CD4-positive, alpha-beta T cell (primary cell): ENCODE measurements around the gene RNPC3. TPM values are rescaled to one million over a fixed set of nuclear protein-coding genes. Genes with fewer than 3 reads are reported as not detected.
"Not testable (repeated sequence)": the region's sequence is repeated elsewhere in the genome, so short reads cannot be mapped to it uniquely, and the experiment has no call there.

Experiments used
- ATAC-seq: fragments of 200-7000 bp; cut with Tn5 transposase; one replicate; pipeline ENCODE4 v1.10.0; 2022; ENCODE audit warnings: mild to moderate bottlenecking; ENCODE audit not compliant: poor library complexity
- CTCF ChIA-PET: fragments of 350-600 bp; sonication (Branson Sonifier 250); formaldehyde crosslinking; loops from one replicate; lab custom pipeline; 2021; ENCODE audit warnings: antibody characterized with exemption, inconsistent platforms; lab: Charles Lee
- POLR2A ChIA-PET: fragments of 350-600 bp; sonication (Branson Sonifier 250); formaldehyde crosslinking; loops from one replicate; lab custom pipeline; 2021; ENCODE audit warnings: antibody characterized with exemption, inconsistent platforms; lab: Charles Lee
- DNase-seq, 14 experiments: peaks; one replicate each; pipeline ENCODE4 v3.0.0-alpha.2; 2013 to 2020; ENCODE audit warnings: mixed read lengths in 2 of 14
- H3K27ac ChIP-seq, 2 donors: one replicate each; pipeline versions ENCODE4 v1.5.1 to v1.7.0; 2013; ENCODE audit warnings: low read length in 2 of 2, low read depth in 1 of 2, mild to moderate bottlenecking in 1 of 2
- H3K27me3 ChIP-seq, 2 experiments: 1 replicate in 1 of 2; 2 replicates in 1 of 2; pipeline versions ENCODE4 v1.6.1 to v1.7.0; 2013; ENCODE audit warnings: low read length in 2 of 2, control low read depth in 1 of 2, mild to moderate bottlenecking in 1 of 2, moderate library complexity in 1 of 2; ENCODE audit not compliant: insufficient read depth in 2 of 2, control insufficient read depth in 1 of 2
- H3K36me3 ChIP-seq: one replicate; pipeline ENCODE4 v1.6.1; 2013; ENCODE audit warnings: low read length, control low read depth; ENCODE audit not compliant: insufficient read depth
- H3K4me1 ChIP-seq: one replicate; pipeline ENCODE4 v1.6.1; 2013; ENCODE audit warnings: low read length, control low read depth; ENCODE audit not compliant: insufficient read depth
- H3K4me3 ChIP-seq: one replicate; pipeline ENCODE4 v1.5.1; 2013; ENCODE audit warnings: mild to moderate bottlenecking, low read length, moderate library complexity
- H3K9me3 ChIP-seq, 2 experiments: 1 replicate in 1 of 2; 2 replicates in 1 of 2; pipeline versions ENCODE4 v1.6.1 to v1.7.0; 2013; ENCODE audit warnings: low read length in 2 of 2, mild to moderate bottlenecking in 2 of 2, control low read depth in 1 of 2, moderate library complexity in 1 of 2; ENCODE audit not compliant: control insufficient read depth in 1 of 2, insufficient read depth in 1 of 2
- H3K27ac Mint-ChIP-seq: one replicate; pipeline ENCODE4 v1.8.0; 2020; ENCODE audit warnings: mixed read lengths
- H3K27me3 Mint-ChIP-seq: one replicate; pipeline ENCODE4 v1.8.0; 2021; ENCODE audit warnings: mixed read lengths
- H3K36me3 Mint-ChIP-seq: one replicate; pipeline ENCODE4 v1.8.0; 2021; ENCODE audit warnings: low read depth, mixed read lengths
- H3K4me1 Mint-ChIP-seq: one replicate; pipeline ENCODE4 v1.8.0; 2021; ENCODE audit warnings: low read depth, mixed read lengths
- H3K4me3 Mint-ChIP-seq: one replicate; pipeline ENCODE4 v1.8.0; 2020; ENCODE audit warnings: mild to moderate bottlenecking, mixed read lengths
- H3K9me3 Mint-ChIP-seq: one replicate; pipeline ENCODE4 v1.8.0; 2020; ENCODE audit warnings: mixed read lengths
- intact Hi-C, 2 experiments: fragments of 100-400 bp; cut with DNase I in 1 of 2; cut with micrococcal nuclease in 1 of 2; formaldehyde crosslinking; loops; one replicate each; pipeline versions ENCODE4 v1.15.1 to v1.9.0; 2023 to 2025; cut with DNase I, micrococcal nuclease
- total RNA-seq, 174 experiments: library from RNA in 2 of 174; stranded (reverse) in 2 of 174; gene quantifications; one replicate each; pipeline ENCODE4 v1.2.3 and lab custom pipeline; 2021 to 2026
- TF ChIP-seq, protein P1 (sequence below): fragments of 200-600 bp; IDR thresholded peaks from one replicate; pipeline ENCODE4 v1.8.0; 2022; ENCODE audit warnings: antibody characterized with exemption, mild to moderate bottlenecking

Gene RNPC3
- total RNA-seq, 2 experiments from 2014 or later = 48.6 to 52.5 TPM

DNA sequence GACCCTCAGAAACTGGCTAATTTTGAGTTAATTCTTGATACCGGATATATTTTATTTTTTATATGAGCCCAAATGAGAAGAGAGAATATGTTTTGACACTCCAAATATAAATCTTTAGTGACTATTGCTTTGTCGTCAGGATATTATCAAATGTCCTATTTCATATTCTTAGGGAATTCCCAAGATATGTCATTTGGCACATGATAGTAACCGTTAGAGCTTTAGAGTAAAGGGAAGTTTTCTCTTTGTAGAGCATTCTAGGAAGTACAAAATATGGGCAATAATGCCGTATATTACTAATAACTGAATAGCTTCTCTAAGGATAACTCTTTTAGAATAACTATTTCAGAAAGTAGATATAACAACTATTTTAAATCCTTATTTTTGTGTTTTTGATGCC lies 37.6 kb downstream of the RNPC3 start:
- no peaks in the 10 kb centered on the region for H3K4me1 Mint-ChIP-seq
- H3K36me3 Mint-ChIP-seq = peaks cover 16% of the 10 kb centered on the region
- Histone ChIP-seq H3K4me3 (no peak overlapping the region), H3K27me3 (no peaks in the 10 kb centered on the region), H3K4me1 (no peaks in the 10 kb centered on the region), H3K9me3 (no peaks in the 10 kb centered on the region), H3K36me3 (no peaks in the 10 kb centered on the region), H3K27ac (no peak overlapping the region)
- no peak for DNase-seq
- H3K27ac Mint-ChIP-seq = no peak overlapping the region
- ChIA-PET CTCF (no interaction called here), POLR2A (no interaction called here)
- ATAC-seq = no peak
- no peak overlapping the region for H3K4me3 Mint-ChIP-seq
- intact Hi-C loops = no loop called here
- H3K27me3 Mint-ChIP-seq = no peaks in the 10 kb centered on the region
- no peaks in the 10 kb centered on the region for H3K9me3 Mint-ChIP-seq
- TF ChIP-seq, protein P1, sequence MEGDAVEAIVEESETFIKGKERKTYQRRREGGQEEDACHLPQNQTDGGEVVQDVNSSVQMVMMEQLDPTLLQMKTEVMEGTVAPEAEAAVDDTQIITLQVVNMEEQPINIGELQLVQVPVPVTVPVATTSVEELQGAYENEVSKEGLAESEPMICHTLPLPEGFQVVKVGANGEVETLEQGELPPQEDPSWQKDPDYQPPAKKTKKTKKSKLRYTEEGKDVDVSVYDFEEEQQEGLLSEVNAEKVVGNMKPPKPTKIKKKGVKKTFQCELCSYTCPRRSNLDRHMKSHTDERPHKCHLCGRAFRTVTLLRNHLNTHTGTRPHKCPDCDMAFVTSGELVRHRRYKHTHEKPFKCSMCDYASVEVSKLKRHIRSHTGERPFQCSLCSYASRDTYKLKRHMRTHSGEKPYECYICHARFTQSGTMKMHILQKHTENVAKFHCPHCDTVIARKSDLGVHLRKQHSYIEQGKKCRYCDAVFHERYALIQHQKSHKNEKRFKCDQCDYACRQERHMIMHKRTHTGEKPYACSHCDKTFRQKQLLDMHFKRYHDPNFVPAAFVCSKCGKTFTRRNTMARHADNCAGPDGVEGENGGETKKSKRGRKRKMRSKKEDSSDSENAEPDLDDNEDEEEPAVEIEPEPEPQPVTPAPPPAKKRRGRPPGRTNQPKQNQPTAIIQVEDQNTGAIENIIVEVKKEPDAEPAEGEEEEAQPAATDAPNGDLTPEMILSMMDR = no peak

GRCh38 chr1:103569493-103569892 lies 44.0 kb downstream of the RNPC3 start:
- Mint-ChIP-seq H3K9me3 (no peaks in the 10 kb centered on the region), H3K4me1 (no peaks in the 10 kb centered on the region), H3K27ac (no peak overlapping the region), H3K4me3 (no peak overlapping the region), H3K27me3 (no peaks in the 10 kb centered on the region), H3K36me3 (peaks cover 50% of the 10 kb centered on the region)
- Histone ChIP-seq H3K36me3 (peaks cover 13% of the 10 kb centered on the region), H3K27ac (no peak overlapping the region), H3K27me3 (no peaks in the 10 kb centered on the region), H3K9me3 (peaks cover 0 to 7% of the 10 kb centered on the region in 2 experiments), H3K4me1 (no peaks in the 10 kb centered on the region), H3K4me3 (no peak overlapping the region)
- intact Hi-C loops = no loop called here
- ATAC-seq = no peak
- ChIA-PET CTCF (no interaction called here), POLR2A (no interaction called here)
- TF ChIP-seq, protein P1 = no peak
- DNase-seq = no peak

- CTCF ChIA-PET, H3K4me3 Mint-ChIP-seq, H3K4me3 ChIP-seq, H3K27ac Mint-ChIP-seq, H3K4me1 ChIP-seq, DNase-seq, H3K4me1 Mint-ChIP-seq, H3K27me3 Mint-ChIP-seq, H3K9me3 Mint-ChIP-seq, H3K27me3 ChIP-seq, POLR2A ChIA-PET, intact Hi-C loops, H3K9me3 ChIP-seq, H3K27ac ChIP-seq, ATAC-seq: not testable (repeated sequence)
- peaks cover 52% of the 10 kb centered on the region for H3K36me3 Mint-ChIP-seq
- peaks cover 13% of the 10 kb centered on the region for H3K36me3 ChIP-seq
Observed at GRCh38 chr1:103571289-103571688, 45.8 kb downstream of the RNPC3 start, which contains the start of gene AMY2B. Gene AMY2B (plus strand): TSS chr1:103571589. CDS start chr1:103571603, 14 bp downstream.

DNA sequence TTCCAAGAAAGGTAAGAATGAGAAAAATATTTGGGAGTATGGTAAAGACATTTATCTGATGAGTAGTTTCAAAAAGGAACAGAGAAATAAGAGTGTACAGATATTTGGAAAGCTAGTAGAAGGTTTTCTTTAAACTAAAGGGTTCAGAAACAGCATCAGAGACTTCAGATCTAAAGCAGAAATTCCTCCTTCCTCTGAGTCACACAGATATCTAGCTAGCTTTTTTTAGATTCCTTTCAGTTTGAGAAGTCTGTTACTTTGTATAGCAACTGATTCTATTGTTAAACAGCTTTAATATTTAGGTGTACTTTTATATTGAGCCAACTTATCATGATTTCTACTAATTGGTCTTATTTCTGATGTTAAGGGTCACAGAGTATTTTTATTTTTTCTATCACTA lies 50.6 kb downstream of the RNPC3 start:
- Mint-ChIP-seq H3K27ac (no peak overlapping the region), H3K4me1 (no peaks in the 10 kb centered on the region), H3K4me3 (no peak overlapping the region), H3K27me3 (no peaks in the 10 kb centered on the region), H3K9me3 (no peaks in the 10 kb centered on the region), H3K36me3 (peaks cover 53% of the 10 kb centered on the region)
- ChIA-PET CTCF (no interaction called here), POLR2A (no interaction called here)
- Histone ChIP-seq H3K4me3 (no peak overlapping the region), H3K27me3 (no peaks in the 10 kb centered on the region), H3K9me3 (no peaks in the 10 kb centered on the region), H3K36me3 (no peaks in the 10 kb centered on the region), H3K4me1 (no peaks in the 10 kb centered on the region), H3K27ac (no peak overlapping the region)
- DNase-seq = no peak
- intact Hi-C loops = no loop called here
- no peak for ATAC-seq
- TF ChIP-seq, protein P1 = no peak

DNA sequence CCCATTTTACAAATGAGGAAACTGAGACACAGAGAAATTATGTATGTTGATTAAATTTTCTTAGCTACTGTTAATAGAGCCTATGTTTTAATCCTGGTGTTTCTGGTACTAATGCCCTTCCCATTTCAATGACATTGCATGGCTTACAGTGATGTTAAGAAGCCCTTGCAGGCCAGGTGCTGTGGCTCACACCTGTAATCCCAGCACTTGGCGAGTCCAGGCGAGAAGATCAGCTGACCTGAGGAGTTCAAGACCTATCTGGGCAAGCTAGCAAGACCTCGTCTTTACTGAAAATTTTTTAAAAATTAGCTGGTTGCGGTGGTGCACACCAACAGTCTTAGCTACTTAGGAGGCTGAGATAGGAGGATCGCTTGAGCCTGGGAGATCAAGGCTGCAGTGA lies 51.3 kb downstream of the RNPC3 start:
- H3K9me3 Mint-ChIP-seq, intact Hi-C loops, H3K27me3 Mint-ChIP-seq, DNase-seq, CTCF ChIA-PET, H3K27ac Mint-ChIP-seq, H3K27ac ChIP-seq, H3K4me1 Mint-ChIP-seq, H3K36me3 ChIP-seq, H3K4me3 ChIP-seq, H3K4me3 Mint-ChIP-seq, ATAC-seq, POLR2A ChIA-PET, H3K9me3 ChIP-seq, H3K27me3 ChIP-seq, H3K4me1 ChIP-seq: not testable (repeated sequence)
- H3K36me3 Mint-ChIP-seq = peaks cover 53% of the 10 kb centered on the region
